ENCODE measurements around the gene USP3. TPM values are rescaled to one million over a fixed set of nuclear protein-coding genes. Genes with fewer than 3 reads are reported as not detected.
A peak's percentile ranks its signal among the peaks of the same experiment; 100 is the strongest.

Gene USP3
- total RNA-seq, 3 donors from 2014 or later, result 65.6 to 101 (median 67.3) TPM

GRCh38 chr15:63478243-63478642, 26.1 kb upstream of the USP3 start:
- no peak for DNase-seq
- peaks cover 38% of the 10 kb centered on the region for H3K4me1 ChIP-seq (ENCODE audit: low read depth)
- no peak overlapping the region for H3K4me3 ChIP-seq
- no peaks in the 10 kb centered on the region for H3K9me3 ChIP-seq
- TF ChIP-seq CTCF (IDR thresholded peaks at IDR 0.05), result no peak
- no peak for ATAC-seq
- intact Hi-C loops (cut with DNase I, micrococcal nuclease), result no loop called here
- H3K36me3 ChIP-seq (ENCODE audit: low read depth), result no peaks in the 10 kb centered on the region

GRCh38 chr15:63480441-63480821, 24.0 kb upstream of the USP3 start:
- Histone ChIP-seq H3K4me3 (no peak overlapping the region), H3K4me1 (ENCODE audit: low read depth) (peaks cover 18% of the 10 kb centered on the region), H3K9me3 (no peaks in the 10 kb centered on the region), H3K36me3 (ENCODE audit: low read depth) (no peaks in the 10 kb centered on the region)
- no peak for DNase-seq
- no peak for TF ChIP-seq CTCF (IDR thresholded peaks at IDR 0.05)
- no peak for ATAC-seq
- intact Hi-C loops (cut with DNase I, micrococcal nuclease), result no loop called here

DNA sequence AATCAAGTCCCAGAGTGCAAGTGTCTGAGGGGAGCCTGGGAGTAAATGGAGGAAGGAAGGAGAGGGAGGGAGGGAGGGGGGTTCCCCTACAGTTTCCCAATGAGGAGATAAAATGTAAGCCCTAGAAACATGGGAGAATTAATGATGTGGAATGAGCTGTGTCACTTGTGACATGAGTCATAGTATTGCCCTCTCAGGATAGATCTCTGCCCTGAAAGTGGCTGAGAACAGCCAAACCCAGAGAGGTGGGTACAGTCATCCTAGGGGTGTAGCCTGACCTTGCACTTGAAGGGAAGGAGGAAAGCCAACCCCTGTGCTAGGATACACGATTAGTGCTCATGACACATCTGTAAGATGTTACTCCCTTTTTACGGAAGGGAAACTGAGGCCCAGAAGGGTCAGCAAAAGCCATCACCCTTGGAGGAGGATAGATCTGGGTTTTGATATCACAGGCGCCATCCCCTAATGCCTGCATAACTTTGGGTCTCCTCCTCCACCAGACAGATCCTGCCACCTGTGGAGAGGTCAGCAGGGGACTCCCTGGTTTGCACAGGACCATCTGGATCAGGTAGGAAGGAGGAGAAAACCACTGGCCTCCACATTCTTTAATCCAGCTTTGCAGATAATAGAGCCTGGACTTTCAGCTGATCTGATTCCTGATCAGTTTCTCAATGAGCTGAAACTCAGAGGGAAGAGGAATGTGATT, 23.1 kb upstream of the USP3 start:
- ATAC-seq (peak; percentile 54), DNase-seq (no peak)
- no peak for TF ChIP-seq CTCF (IDR thresholded peaks at IDR 0.05)
- Histone ChIP-seq H3K9me3 (no peaks in the 10 kb centered on the region), H3K36me3 (ENCODE audit: low read depth) (no peaks in the 10 kb centered on the region), H3K4me3 (no peak overlapping the region), H3K4me1 (ENCODE audit: low read depth) (peaks cover 14% of the 10 kb centered on the region)
- intact Hi-C loops (cut with DNase I, micrococcal nuclease), result no loop called here

- H3K4me3 ChIP-seq, result no peak overlapping the region
- no peaks in the 10 kb centered on the region for H3K36me3 ChIP-seq (ENCODE audit: low read depth)
- no peak for DNase-seq
- H3K4me1 ChIP-seq (ENCODE audit: low read depth), result peaks cover 21% of the 10 kb centered on the region
- intact Hi-C loops (cut with DNase I, micrococcal nuclease), result no loop called here
- H3K9me3 ChIP-seq, result no peaks in the 10 kb centered on the region
- no peak for TF ChIP-seq CTCF (IDR thresholded peaks at IDR 0.05)
- no peak for ATAC-seq
Observed at GRCh38 chr15:63482874-63483323, 21.5 kb upstream of the USP3 start.

DNA sequence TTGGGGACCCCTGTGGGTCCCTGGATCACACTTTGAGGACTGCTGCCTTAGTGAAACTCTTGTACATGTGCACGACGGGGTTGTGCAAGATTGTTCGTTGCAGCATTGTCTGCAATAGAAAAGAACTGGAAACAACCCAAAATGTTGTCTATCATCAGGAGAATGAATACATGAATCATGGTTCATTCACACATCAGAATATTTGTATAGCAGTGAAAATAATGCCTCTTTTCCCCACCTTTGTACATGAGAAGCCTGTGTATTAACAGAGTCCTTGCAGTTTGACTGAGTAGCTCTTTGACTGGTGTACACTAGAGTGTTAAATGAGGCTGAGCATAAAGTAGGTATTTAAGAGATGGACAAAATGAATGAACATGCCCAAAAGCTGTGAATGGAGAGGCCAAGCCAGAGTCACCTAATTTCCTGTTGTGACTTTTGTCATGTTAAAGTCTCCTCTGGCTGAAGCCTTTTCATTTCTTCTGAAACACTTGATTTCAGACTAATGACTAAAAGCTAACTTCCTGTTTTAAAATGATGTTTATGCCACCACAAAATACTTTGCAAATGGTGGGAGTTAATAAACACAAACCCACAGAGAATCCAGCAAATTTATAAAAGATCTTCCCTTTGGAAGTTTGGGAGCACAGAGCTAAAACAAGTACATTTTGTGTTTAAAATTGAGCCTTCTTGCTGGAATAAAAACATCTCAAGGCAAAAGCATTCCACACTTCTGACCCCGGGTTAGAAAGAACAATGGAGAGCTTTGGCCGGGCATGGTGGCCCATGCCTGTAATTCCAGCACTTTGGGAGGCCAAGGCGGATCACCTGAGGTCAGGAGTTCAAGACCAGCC, 20.6 kb upstream of the USP3 start:
- peaks cover 14% of the 10 kb centered on the region for H3K4me1 ChIP-seq (ENCODE audit: low read depth)
- intact Hi-C loops (cut with DNase I, micrococcal nuclease), result no loop called here

More for the DNA sequence above, 20.6 kb upstream of the USP3 start:
- DNase-seq, result no peak
- H3K9me3 ChIP-seq, result no peaks in the 10 kb centered on the region
- H3K36me3 ChIP-seq (ENCODE audit: low read depth), result no peaks in the 10 kb centered on the region
- no peak for TF ChIP-seq CTCF (IDR thresholded peaks at IDR 0.05)
- ATAC-seq, result no peak
- no peak overlapping the region for H3K4me3 ChIP-seq

All from mucosa of descending colon (tissue), 3 donors.